ENCODE measurements around the gene TFDP2. TPM values are rescaled to one million over a fixed set of nuclear protein-coding genes. Genes with fewer than 3 reads are reported as not detected.

Gene TFDP2
- total and polyA plus RNA-seq, 7 donors: 5.5 to 46.9 (median 29.7) TPM

GRCh38 chr3:142053835-142054234, 95.5 kb downstream of the TFDP2 start:
- Histone ChIP-seq H3K9me3 (no peaks in the 10 kb centered on the region), H3K4me3 (no peak overlapping the region), H3K36me3 (ENCODE audit: insufficient read depth in 1 of 2, low read depth in 1 of 2) (no peaks in the 10 kb centered on the region), H3K27me3 (ENCODE audit: insufficient read depth in 3 of 3, low read length in 2 of 3) (no peaks in the 10 kb centered on the region), H3K4me1 (no peaks in the 10 kb centered on the region), H3K27ac (no peak overlapping the region)
- DNase-seq: no peak
- TF ChIP-seq CTCF (IDR thresholded peaks at IDR 0.05): no peak
- intact Hi-C loops (cut with DNase I): no loop called here
- WGBS, 3 donors: 93 to 97% (median 94%) methylated on average over 1 of the region's 1 CpG
- ATAC-seq: no peak

GRCh38 chr3:142053244-142053643, 96.1 kb downstream of the TFDP2 start:
- TF ChIP-seq CTCF (IDR thresholded peaks at IDR 0.05): no peak
- H3K27me3 ChIP-seq (ENCODE audit: insufficient read depth in 3 of 3, low read length in 2 of 3): no peaks in the 10 kb centered on the region
- intact Hi-C loops (cut with DNase I): no loop called here
- H3K4me3 ChIP-seq: no peak overlapping the region
- no peaks in the 10 kb centered on the region for H3K36me3 ChIP-seq (ENCODE audit: insufficient read depth in 1 of 2, low read depth in 1 of 2)
- no peaks in the 10 kb centered on the region for H3K4me1 ChIP-seq
- no peak overlapping the region for H3K27ac ChIP-seq
- ATAC-seq (no peak), DNase-seq (no peak)
- WGBS, 3 donors: 77 to 89% (median 87%) methylated on average over 2 of the region's 2 CpGs
- no peaks in the 10 kb centered on the region for H3K9me3 ChIP-seq

- H3K4me3 ChIP-seq: no peak overlapping the region
- intact Hi-C loops (cut with DNase I): no loop called here
- H3K36me3 ChIP-seq (ENCODE audit: insufficient read depth in 1 of 2, low read depth in 1 of 2): no peaks in the 10 kb centered on the region
- no peaks in the 10 kb centered on the region for H3K9me3 ChIP-seq
- H3K27me3 ChIP-seq (ENCODE audit: insufficient read depth in 3 of 3, low read length in 2 of 3): no peaks in the 10 kb centered on the region
- no peaks in the 10 kb centered on the region for H3K4me1 ChIP-seq
- no peak overlapping the region for H3K27ac ChIP-seq
- DNase-seq (no peak), ATAC-seq (no peak)
- TF ChIP-seq CTCF (IDR thresholded peaks at IDR 0.05): no peak
- 90 to 96% (median 96%) methylated on average over 6 of the region's 6 CpGs for WGBS, 3 donors
Measured at GRCh38 chr3:142051351-142051750, 98.0 kb downstream of the TFDP2 start.

- Histone ChIP-seq H3K27me3 (ENCODE audit: insufficient read depth in 3 of 3, low read length in 2 of 3) (no peaks in the 10 kb centered on the region), H3K36me3 (ENCODE audit: insufficient read depth in 1 of 2, low read depth in 1 of 2) (no peaks in the 10 kb centered on the region), H3K27ac (no peak overlapping the region), H3K4me1 (no peaks in the 10 kb centered on the region), H3K4me3 (no peak overlapping the region), H3K9me3 (no peaks in the 10 kb centered on the region)
- intact Hi-C loops (cut with DNase I): no loop called here
- 74 to 84% (median 77%) methylated on average over 1 of the region's 1 CpG for WGBS, 3 donors
- TF ChIP-seq CTCF (IDR thresholded peaks at IDR 0.05): no peak
- DNase-seq (no peak), ATAC-seq (no peak)
Measured at GRCh38 chr3:142047021-142047369, 102.3 kb downstream of the TFDP2 start.

- 79 to 89% (median 80%) methylated on average over 6 of the region's 6 CpGs for WGBS, 3 donors
- no peak for TF ChIP-seq CTCF (IDR thresholded peaks at IDR 0.05)
- no peaks in the 10 kb centered on the region for H3K27me3 ChIP-seq (ENCODE audit: insufficient read depth in 3 of 3, low read length in 2 of 3)
- H3K36me3 ChIP-seq (ENCODE audit: insufficient read depth in 1 of 2, low read depth in 1 of 2): no peaks in the 10 kb centered on the region
- no peaks in the 10 kb centered on the region for H3K9me3 ChIP-seq
- no peaks in the 10 kb centered on the region for H3K4me1 ChIP-seq
- no peak overlapping the region for H3K4me3 ChIP-seq
- intact Hi-C loops (cut with DNase I): no loop called here
- no peak for ATAC-seq
- DNase-seq: no peak
- no peak overlapping the region for H3K27ac ChIP-seq
Measured at GRCh38 chr3:142046320-142047020, 102.9 kb downstream of the TFDP2 start.

Data from psoas muscle (tissue), 8 donors.